Measurements from ENCODE around the gene ZNF276.

GRCh38 chr16:89720813-89721545, at the start of gene ZNF276, which contains the start of gene VPS9D1:
- TF ChIP-seq CTCF (IDR thresholded peaks at IDR 0.05; ENCODE audit: low read depth, low read length): no peak
- TF ChIP-seq EZH2phosphoT487 (IDR thresholded peaks at IDR 0.05; ENCODE audit: low read depth): no peak

Data from OCI-LY3 (cell line).